ENCODE measurements around the gene CDC16. TPM values are rescaled to one million over a fixed set of nuclear protein-coding genes. Genes with fewer than 3 reads are reported as not detected.
A peak's percentile ranks its signal among the peaks of the same experiment; 100 is the strongest.

CDC16 gene
- total RNA-seq, 2 donors from 2014 or later = 61.9 to 100 TPM

DNA sequence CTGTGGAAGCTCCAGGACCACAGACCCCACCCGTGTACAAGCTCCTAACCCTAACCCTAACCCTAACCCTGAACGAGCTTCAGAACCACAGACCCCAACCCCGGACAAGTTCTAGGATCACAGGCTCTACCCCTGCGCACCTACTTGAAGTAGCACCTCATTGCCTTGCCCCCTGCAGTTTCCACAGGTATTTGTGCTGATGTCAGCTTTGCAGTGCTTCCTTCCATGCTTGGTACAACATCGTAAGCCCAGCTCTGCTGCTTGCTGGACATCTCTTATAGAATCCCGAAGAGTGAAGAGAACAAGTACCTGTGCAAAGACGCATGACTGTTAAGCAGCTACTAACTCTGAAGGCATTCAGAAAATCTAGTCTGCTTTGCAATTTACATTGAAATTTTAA is 20.7 kb upstream of the CDC16 start:
- H3K4me1 Mint-ChIP-seq = peaks cover 10% of the 10 kb centered on the region

GRCh38 chr13:114219392-114219791 is 15.3 kb upstream of the CDC16 start:
- Mint-ChIP-seq H3K27ac (peak overlapping the region; percentile 4), H3K4me1 (peaks cover 7% of the 10 kb centered on the region)

More for the DNA sequence above, 20.7 kb upstream of the CDC16 start:
- Mint-ChIP-seq H3K27ac (no peak overlapping the region), H3K9me3 (no peaks in the 10 kb centered on the region), H3K4me3 (no peak overlapping the region), H3K36me3 (ENCODE audit: low read depth) (no peaks in the 10 kb centered on the region), H3K27me3 (no peaks in the 10 kb centered on the region)
- no peak for ATAC-seq (replicated peaks)

DNA sequence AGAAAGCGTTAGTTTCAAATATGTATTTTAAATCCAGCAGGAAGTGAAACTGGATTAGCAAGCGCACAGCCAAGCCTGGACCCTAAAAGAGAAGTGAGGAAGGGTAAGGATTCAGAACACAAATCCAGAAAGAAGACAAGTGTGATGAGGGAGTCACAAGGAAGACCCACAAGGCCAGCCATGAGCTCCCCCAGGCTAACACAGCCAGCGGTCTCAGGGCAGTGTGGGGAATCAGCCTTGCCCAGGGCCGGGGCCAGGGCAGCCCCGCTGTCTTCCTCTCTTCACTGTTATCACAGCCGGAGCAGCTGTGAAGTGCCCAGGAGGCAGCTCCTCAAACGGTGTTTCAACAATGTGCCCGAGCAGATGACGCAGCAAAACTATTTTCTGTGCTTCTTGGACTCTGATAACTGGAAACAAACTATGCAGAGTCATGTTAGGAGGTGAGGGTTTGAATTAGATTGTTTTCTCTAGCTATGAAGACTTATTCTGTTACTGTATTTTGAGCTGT is 12.2 kb upstream of the CDC16 start:
- no peak for ATAC-seq (replicated peaks)
- Mint-ChIP-seq H3K27ac (no peak overlapping the region), H3K36me3 (ENCODE audit: low read depth) (no peaks in the 10 kb centered on the region), H3K4me1 (peaks cover 23% of the 10 kb centered on the region), H3K4me3 (peak overlapping the region; percentile 21), H3K27me3 (no peaks in the 10 kb centered on the region), H3K9me3 (no peaks in the 10 kb centered on the region)

More at GRCh38 chr13:114219392-114219791, 15.3 kb upstream of the CDC16 start:
- no peaks in the 10 kb centered on the region for H3K36me3 Mint-ChIP-seq (ENCODE audit: low read depth)
- H3K27me3 Mint-ChIP-seq = no peaks in the 10 kb centered on the region
- H3K9me3 Mint-ChIP-seq = no peaks in the 10 kb centered on the region
- no peak for ATAC-seq (replicated peaks)
- no peak overlapping the region for H3K4me3 Mint-ChIP-seq

GRCh38 chr13:114224201-114224600 is 10.5 kb upstream of the CDC16 start:
- Mint-ChIP-seq H3K27ac (no peak overlapping the region), H3K9me3 (no peaks in the 10 kb centered on the region), H3K27me3 (no peaks in the 10 kb centered on the region), H3K36me3 (ENCODE audit: low read depth) (no peaks in the 10 kb centered on the region), H3K4me1 (peaks cover 24% of the 10 kb centered on the region), H3K4me3 (peak overlapping the region; percentile 46)
- ATAC-seq (replicated peaks) = no peak

GRCh38 chr13:114225610-114226009 is 9.1 kb upstream of the CDC16 start:
- Mint-ChIP-seq H3K4me1 (peaks cover 30% of the 10 kb centered on the region), H3K27ac (no peak overlapping the region), H3K9me3 (no peaks in the 10 kb centered on the region), H3K4me3 (peak overlapping the region; percentile 70), H3K27me3 (no peaks in the 10 kb centered on the region), H3K36me3 (ENCODE audit: low read depth) (no peaks in the 10 kb centered on the region)
- ATAC-seq (replicated peaks) = no peak

DNA sequence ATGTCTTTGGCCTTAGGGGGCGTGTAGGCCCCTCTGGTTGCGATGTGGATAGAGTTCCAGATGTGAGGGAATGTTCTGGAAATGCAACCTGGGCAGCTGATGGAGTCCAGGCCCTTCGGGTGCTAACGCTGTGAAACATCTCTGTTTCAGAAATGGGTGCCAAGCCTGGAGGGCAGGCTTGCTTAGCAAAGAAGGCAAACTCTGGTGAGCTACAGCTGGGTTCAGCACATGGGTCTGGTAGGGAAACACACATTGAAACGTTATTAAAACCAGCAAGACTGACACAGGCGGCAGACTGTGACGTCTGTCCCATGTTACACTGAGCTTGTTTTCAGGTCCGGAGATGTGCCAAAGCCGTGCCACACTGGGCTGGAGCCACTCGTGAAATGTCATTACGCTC is 8.6 kb upstream of the CDC16 start:
- no peak overlapping the region for H3K27ac Mint-ChIP-seq
- H3K36me3 Mint-ChIP-seq (ENCODE audit: low read depth) = no peaks in the 10 kb centered on the region
- peaks cover 30% of the 10 kb centered on the region for H3K4me1 Mint-ChIP-seq
- peak overlapping the region; percentile 70 for H3K4me3 Mint-ChIP-seq
- peak; percentile 17 for ATAC-seq (replicated peaks)
- H3K9me3 Mint-ChIP-seq = no peaks in the 10 kb centered on the region
- H3K27me3 Mint-ChIP-seq = no peaks in the 10 kb centered on the region

DNA sequence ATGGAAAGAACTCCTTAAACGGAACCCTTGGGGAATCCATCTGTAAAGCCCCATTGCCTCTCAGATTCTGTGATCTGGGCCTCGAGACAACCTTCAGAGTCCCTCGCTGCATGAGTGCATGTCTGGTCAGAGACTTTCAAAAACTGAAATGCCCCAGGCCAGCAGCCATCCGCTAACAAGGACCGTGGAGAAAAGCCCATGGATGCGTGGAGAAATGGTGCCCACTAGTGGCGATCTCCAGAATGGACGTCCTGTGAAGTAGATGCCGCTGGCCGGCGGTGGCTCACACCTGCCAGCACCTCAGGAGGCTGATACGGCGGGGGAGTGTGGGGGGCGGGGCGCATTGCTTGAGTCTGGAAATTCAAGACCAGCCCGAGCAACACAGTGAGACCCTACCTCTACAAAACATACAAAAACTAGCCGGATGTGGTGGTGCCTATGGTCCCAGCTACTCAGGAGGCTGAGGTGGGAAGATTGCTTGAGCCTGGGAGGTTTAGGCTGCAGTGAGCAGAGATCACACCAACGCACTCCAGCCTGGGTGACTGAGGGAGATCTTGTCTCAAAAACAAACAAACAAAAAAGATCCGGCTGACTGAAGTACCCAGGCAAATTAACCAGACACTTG is 7.9 kb upstream of the CDC16 start:
- Mint-ChIP-seq H3K9me3 (no peaks in the 10 kb centered on the region), H3K27me3 (no peaks in the 10 kb centered on the region), H3K36me3 (ENCODE audit: low read depth) (no peaks in the 10 kb centered on the region), H3K4me1 (peaks cover 29% of the 10 kb centered on the region), H3K4me3 (peak overlapping the region; percentile 70), H3K27ac (peak overlapping the region; percentile 33)
- peak; percentile 98 for ATAC-seq (replicated peaks)

- ATAC-seq (replicated peaks) = no peak
- Mint-ChIP-seq H3K9me3 (no peaks in the 10 kb centered on the region), H3K4me1 (peaks cover 23% of the 10 kb centered on the region), H3K4me3 (no peak overlapping the region), H3K27me3 (no peaks in the 10 kb centered on the region), H3K27ac (no peak overlapping the region), H3K36me3 (ENCODE audit: low read depth) (no peaks in the 10 kb centered on the region)
Observed at GRCh38 chr13:114227528-114227927, 7.2 kb upstream of the CDC16 start.

DNA sequence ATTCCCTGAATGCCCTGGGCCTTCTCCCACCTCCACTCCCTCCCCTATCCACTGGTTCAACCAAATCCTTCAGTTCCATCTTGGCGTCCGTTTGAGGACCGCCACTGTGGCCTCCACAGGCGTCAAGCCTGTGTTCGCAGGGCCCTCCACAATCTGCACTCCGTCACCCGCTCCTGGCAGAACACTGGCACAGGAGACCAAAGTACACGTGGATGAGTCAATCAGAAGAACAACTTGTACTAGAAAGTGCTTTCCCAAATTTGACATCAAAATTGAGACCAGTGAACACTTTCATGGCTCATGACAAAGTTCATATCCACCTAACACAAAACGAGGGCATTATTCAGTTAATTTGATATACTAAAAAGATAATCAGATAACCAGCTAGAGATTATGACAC is 6.5 kb upstream of the CDC16 start:
- H3K4me1 Mint-ChIP-seq = peaks cover 23% of the 10 kb centered on the region
- no peaks in the 10 kb centered on the region for H3K9me3 Mint-ChIP-seq
- ATAC-seq (replicated peaks) = no peak
- H3K36me3 Mint-ChIP-seq (ENCODE audit: low read depth) = no peaks in the 10 kb centered on the region
- no peaks in the 10 kb centered on the region for H3K27me3 Mint-ChIP-seq
- no peak overlapping the region for H3K4me3 Mint-ChIP-seq
- H3K27ac Mint-ChIP-seq = no peak overlapping the region

GRCh38 chr13:114229506-114229905 is 5.2 kb upstream of the CDC16 start:
- Mint-ChIP-seq H3K36me3 (ENCODE audit: low read depth) (no peaks in the 10 kb centered on the region), H3K4me1 (peaks cover 23% of the 10 kb centered on the region), H3K4me3 (no peak overlapping the region), H3K27me3 (no peaks in the 10 kb centered on the region), H3K9me3 (no peaks in the 10 kb centered on the region), H3K27ac (no peak overlapping the region)
- ATAC-seq (replicated peaks) = no peak

GRCh38 chr13:114230117-114230516 is 4.6 kb upstream of the CDC16 start:
- no peaks in the 10 kb centered on the region for H3K9me3 Mint-ChIP-seq
- H3K27me3 Mint-ChIP-seq = no peaks in the 10 kb centered on the region
- H3K36me3 Mint-ChIP-seq (ENCODE audit: low read depth) = no peaks in the 10 kb centered on the region
- H3K27ac Mint-ChIP-seq = no peak overlapping the region
- H3K4me1 Mint-ChIP-seq = peaks cover 16% of the 10 kb centered on the region
- no peak for ATAC-seq (replicated peaks)
- no peak overlapping the region for H3K4me3 Mint-ChIP-seq

GRCh38 chr13:114230575-114230974 is 4.1 kb upstream of the CDC16 start:
- Mint-ChIP-seq H3K4me3 (no peak overlapping the region), H3K9me3 (no peaks in the 10 kb centered on the region), H3K27ac (no peak overlapping the region), H3K27me3 (no peaks in the 10 kb centered on the region), H3K4me1 (peaks cover 15% of the 10 kb centered on the region), H3K36me3 (ENCODE audit: low read depth) (peaks cover 4% of the 10 kb centered on the region)
- no peak for ATAC-seq (replicated peaks)

- Mint-ChIP-seq H3K36me3 (ENCODE audit: low read depth) (peaks cover 17% of the 10 kb centered on the region), H3K9me3 (no peaks in the 10 kb centered on the region), H3K27me3 (no peaks in the 10 kb centered on the region), H3K4me1 (peaks cover 10% of the 10 kb centered on the region), H3K4me3 (no peak overlapping the region), H3K27ac (no peak overlapping the region)
- no peak for ATAC-seq (replicated peaks)
Observed at GRCh38 chr13:114231886-114232285, 2.8 kb upstream of the CDC16 start.

DNA sequence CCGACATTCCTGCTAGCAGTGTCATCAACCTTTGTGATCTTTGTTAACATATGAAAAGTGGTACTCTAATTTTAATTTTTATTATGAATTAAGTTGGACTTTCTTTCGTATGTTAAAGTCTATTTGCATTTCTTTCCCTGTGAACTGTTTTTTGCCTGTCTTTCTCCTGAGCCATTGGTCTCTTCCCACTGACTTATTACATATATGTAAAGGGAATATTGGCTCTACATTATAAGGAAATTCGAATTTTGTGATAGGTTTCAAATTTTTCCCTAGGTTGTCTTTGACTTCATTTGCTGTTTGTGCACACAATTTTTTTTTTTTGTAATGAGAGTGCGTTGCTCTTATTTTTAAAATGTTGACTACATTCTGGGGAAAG is 442 bp upstream of the CDC16 start:
- H3K9me3 Mint-ChIP-seq = no peaks in the 10 kb centered on the region
- no peaks in the 10 kb centered on the region for H3K27me3 Mint-ChIP-seq
- peaks cover 38% of the 10 kb centered on the region for H3K36me3 Mint-ChIP-seq (ENCODE audit: low read depth)
- H3K4me3 Mint-ChIP-seq = peak overlapping the region; percentile 98
- H3K4me1 Mint-ChIP-seq = peaks cover 11% of the 10 kb centered on the region
- H3K27ac Mint-ChIP-seq = peak overlapping the region; percentile 92
- no peak for ATAC-seq (replicated peaks)

- Mint-ChIP-seq H3K27me3 (no peaks in the 10 kb centered on the region), H3K36me3 (ENCODE audit: low read depth) (peaks cover 53% of the 10 kb centered on the region), H3K4me1 (peaks cover 5% of the 10 kb centered on the region), H3K9me3 (no peaks in the 10 kb centered on the region), H3K27ac (peak overlapping the region; percentile 87), H3K4me3 (peak overlapping the region; percentile 98)
- ATAC-seq (replicated peaks) = no peak
Observed at GRCh38 chr13:114235697-114236096, 1.0 kb downstream of the CDC16 start.
